ENCODE data around the gene PTGIS.
"Not testable (repeated sequence)": the region's sequence is repeated elsewhere in the genome, so short reads cannot be mapped to it uniquely, and the experiment has no call there.

The PTGIS gene

DNA sequence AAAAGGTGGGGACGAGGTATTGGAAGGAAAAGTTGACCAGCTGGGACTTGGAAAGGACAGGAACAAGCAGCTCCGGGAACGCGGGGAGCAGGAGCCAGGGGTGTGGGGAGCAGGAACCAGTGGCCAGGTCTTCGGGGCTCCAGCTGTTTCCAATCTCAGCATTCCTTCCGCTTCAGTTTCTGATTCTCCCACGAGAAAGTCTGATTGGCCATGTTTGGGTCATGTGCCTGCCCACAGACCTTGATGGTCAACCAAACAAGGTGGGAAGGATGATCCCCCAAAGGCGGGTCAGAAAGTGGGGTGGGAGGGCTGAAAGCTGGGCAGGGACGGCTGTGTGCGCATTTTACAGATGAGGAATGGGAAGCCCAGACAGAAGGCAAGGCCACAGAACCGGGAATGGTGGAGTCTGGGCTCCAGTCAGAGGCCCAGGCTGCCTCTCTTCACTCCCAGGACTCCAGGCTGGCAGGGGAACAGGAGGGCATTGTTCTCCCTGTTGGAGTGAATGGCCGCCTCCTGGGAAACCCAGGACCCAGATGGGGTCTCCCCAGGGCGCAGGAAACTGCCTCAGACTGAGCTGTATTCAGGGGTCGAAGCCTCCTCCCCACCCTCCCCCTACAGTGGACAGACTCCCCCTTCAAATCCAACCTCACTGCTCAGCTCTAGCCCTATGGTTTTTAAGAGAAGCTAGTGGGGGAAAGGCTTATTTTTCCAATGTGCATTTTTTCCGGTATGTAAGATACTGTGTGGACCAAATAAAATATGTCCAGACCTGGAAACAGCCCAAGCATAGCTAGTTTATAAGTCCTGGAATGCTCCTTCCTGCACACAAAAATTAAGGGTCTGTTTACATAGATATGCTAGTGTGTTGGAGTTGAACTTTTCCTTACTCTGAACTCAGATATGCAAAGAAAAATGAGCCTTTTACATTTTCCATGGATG lies 12.2 kb upstream of the PTGIS start:
- DNase-seq (ENCODE audit: low spot score) = no peak
- no peak for FAIRE-seq

DNA sequence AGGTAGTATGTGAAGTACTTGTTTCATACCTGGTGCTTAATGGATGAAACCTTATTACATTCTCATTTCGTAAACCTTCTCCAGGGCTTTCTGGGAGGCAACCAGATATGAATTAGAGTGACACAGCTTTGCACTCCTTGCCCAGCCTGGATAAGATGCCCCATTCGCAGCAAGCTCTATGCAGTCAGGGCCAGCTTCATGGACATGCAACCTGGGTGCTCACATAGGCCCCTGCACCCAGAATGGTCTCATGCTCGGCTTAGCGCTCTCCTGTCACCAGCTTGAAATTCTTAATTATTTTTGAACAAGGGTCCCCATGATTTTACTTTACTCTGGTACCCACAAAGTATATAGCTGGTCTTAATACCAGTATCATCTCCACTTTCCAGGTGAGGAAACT lies 11.3 kb upstream of the PTGIS start:
- no peak for DNase-seq (ENCODE audit: low spot score)
- FAIRE-seq = no peak

DNA sequence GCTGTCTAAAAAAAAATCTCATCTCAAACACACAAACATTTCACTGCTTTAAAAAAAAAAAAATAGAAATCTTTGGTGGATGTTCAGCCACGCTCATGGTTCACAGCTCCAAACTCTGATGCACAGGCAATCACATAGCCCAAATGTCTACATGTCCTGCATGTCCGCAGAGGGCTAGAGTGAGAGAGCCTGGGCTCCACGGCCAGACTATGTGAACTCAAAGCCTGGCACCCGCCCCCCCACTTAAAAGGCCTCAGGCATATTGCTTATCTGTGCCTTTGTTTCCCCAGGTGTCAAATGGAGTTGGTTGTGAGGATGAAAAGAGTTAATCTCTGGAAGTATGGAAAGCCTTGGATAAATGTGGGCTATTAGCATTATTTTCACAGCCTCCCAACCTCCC lies 10.5 kb upstream of the PTGIS start:
- DNase-seq (ENCODE audit: low spot score) (no peak), FAIRE-seq (no peak)

DNA sequence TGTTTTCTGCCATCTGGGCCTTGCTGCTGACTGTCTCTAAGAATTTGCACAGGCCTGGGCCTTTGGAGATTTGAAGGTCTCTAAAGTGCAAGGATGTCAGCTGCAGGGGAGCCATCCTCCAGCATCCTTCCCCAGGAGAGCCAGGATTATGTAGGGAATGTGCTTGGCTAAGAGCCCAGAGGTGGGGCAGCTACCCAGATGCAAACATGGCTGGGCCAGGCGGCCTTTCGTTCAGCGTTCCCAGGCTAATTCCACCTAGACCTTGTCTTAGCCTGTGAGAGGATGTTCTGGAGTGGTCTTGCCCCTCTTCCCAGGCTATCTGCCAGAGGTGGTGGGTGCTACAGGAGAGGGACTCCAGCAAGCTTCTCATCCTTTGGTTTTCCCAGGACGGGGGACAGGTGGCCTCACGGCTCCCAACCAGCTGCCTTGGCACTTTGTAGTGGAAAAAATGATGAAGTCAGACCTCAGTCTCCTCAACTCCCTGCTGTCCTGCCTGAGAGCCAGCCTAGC lies 7.7 kb upstream of the PTGIS start:
- DNase-seq (ENCODE audit: low spot score) = peak; percentile 86
- FAIRE-seq = no peak

DNA sequence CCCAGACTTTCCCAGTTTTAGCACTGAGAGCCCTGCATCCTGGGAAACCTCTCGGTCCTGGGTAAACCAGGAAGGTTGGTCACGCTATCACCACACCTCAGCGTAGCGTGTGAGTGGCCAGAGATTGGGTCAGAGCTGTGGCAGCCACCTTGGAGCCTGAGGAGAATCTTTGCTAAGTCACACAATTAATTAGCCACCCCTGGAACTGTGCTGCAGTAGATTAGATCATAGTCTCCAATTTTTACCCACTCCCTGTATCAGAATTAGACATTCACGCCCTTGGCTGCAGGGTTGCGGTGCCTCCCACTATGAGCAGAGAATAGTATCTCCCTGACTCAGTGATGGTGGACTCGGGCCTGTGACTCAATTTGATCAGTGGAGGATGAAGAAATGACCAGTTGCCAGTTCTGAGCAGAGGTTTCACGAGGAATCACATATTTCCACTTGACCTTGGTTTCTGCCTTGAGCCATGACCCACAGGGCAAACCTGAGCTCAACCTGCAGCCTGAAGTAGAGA lies 6.0 kb upstream of the PTGIS start:
- no peak for DNase-seq (ENCODE audit: low spot score)
- no peak for FAIRE-seq

DNA sequence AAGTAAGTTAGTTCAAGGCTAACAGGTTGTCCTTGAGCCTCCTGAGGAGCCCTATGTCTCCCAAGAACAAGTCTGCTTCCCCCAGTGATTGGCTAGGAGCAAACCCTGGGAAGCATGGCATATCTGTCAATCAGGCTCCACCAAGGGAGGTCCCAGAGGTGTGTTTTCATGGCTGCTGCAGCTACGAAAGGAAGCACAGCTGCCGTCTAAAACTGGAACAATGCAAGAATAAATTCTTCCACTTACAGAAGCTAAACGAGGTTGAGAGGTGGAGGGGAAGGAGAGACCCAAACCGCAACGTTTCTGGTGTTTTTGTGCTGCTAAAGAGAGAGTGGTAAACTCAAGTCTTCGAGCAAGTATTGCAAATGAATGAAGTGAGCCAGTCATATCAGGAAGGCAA lies 4.9 kb upstream of the PTGIS start:
- DNase-seq (ENCODE audit: low spot score) (no peak), FAIRE-seq (no peak)

DNA sequence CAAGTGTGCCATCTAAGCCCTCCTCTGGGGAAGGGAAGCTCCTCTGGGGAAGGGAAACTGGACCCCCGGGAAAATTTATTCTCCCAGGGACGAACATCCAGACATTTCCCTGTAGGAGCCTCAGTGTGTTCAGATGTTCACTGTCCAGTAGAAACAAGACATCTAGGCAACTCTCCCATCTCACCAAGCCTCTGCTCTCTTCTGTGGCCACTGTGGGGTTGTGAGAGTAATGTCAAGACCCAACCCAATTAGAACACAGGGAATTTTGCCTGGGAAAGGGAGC lies 3.6 kb upstream of the PTGIS start:
- FAIRE-seq (no peak), DNase-seq (ENCODE audit: low spot score) (no peak)

DNA sequence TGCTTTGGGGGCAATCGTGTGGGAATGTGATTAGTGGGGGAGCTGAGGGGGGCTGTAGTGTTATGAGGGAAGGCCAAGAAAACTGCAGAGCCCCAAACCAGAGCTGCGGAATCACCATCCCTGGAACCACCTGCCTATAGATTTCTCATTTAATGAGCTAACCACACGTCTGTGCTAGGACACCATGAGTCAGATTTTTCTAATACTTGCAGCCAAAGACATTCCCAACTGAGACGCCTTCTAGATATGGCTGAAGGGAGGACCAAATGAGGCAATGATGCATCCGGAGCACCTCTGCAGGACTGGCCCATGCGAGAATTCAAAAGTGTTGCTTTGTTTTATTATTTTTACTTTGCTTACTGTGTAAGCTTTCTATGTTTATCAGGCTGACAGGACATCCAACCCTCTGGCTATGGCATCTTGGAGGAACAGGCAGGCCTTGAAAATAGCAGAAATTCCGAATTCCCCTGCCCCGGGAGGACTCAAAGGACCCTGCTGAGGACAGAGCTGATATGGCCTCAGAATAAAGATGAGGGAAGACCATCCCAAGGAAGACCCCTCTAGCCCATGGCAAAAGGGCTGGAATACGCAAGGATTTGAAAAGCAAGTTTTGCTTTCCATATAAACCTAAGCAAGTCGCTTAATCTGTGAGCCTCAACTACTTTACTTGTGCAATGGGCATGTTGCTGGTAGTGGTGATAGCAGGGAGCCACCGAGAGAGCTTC lies 3.1 kb upstream of the PTGIS start:
- FAIRE-seq = no peak
- no peak for DNase-seq (ENCODE audit: low spot score)

DNA sequence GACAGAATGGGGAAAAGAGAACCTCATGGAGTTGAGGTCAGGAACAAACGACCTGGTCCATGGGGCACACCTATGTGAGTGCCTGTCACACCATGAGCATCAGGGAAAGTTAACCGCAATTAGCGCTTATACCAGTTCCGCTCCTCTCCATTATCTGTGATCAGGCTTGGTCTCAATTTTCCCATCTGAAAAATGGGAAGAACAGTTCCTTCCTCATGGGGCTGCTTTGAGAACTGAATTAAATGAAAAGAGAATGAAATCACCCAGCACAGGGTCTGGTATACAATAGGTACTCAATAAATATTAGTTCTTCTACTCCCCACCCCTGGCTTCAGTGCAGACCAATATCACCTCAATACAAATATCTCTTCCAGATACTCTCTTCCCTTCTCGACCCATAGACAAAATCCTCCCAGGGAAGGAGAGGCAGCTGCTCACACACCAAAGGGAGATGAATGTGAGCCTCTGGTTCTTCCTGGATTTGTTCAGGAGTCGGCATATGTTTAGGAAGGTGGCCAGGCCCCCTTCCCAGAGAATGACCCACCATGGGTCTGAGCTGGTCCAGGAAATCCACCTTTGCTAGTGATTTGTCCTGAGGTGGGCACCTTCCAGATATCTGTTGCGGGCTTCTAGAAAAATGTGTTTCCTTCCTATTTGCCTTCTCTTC lies 2.4 kb upstream of the PTGIS start:
- FAIRE-seq = no peak
- no peak for DNase-seq (ENCODE audit: low spot score)

DNA sequence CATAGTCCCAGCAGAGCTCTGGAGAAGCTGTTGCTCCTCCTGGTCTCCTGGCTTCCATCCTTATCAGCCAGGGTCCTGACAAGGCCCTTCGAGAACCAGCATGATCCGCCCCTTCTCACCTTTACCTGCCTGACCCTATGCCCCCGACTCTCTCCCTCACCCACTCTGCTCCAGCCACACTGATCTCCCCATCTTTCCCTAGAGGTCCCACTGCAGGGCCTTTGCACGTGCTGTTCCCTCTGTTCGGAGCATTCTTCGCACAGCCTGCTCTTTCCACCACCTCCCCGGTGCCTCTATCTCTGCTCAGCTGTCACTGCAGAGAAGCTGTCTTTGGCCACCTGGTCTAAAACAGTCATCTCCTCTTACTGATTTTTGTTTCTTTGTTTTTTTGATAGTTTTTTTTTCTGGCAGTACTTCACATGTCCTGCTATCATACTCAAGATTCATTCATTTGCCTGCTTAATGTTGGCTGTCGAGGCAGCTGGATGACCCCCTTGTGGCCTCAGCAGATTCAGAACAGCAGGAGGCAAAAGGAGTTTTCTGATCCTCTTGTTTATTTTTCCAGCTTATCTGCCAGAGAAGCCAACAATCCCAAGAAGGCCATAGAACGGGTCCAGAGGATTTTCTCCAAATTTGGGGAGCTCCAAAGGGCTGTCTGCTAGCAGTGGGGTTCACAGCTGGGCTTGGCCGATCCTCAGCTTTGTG lies 1.6 kb upstream of the PTGIS start:
- DNase-seq (ENCODE audit: low spot score) (no peak), FAIRE-seq (no peak)

DNA sequence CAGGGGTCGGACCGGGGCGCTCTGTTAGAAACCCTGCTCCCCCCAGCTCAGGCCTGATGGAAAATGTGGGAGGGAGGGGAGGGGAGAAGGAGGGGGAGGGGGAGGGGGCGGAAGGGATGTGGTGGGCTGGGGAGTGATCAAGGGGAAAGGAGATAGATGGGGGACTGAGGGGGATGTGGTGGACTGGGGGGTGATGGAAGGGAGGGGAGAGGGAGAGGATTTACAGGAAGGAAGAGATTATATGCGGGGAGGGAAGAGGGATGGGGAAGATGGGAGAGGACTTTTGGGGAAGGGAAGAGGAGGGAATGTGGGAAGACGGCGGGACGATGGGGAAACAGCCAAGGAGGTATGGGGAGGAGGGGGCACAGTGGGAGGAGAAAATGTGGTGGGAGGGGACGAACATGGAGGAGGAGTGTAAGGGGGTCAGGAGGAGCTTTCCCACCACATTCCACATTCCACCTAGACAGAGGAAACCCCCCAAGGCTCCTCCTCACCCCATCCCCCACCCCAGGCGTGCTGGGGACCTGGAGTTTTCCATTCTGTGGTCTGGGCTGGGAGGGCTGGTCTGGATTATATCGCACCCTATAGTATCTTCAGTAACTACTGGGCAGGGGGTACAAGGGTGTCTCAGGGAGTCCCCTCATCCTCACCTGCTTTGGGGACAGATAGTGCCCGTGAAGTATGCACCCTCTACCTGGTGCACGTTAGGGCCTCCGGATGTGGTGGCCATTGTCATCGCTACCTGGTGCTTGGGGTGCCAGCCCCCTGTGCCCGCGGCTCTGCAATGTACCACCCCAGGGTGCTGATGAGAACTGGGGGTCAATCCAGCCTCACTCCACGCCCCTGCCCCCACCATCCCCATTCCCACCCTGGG lies 578 bp upstream of the PTGIS start:
- DNase-seq (ENCODE audit: low spot score) (no peak), FAIRE-seq (no peak)

DNA sequence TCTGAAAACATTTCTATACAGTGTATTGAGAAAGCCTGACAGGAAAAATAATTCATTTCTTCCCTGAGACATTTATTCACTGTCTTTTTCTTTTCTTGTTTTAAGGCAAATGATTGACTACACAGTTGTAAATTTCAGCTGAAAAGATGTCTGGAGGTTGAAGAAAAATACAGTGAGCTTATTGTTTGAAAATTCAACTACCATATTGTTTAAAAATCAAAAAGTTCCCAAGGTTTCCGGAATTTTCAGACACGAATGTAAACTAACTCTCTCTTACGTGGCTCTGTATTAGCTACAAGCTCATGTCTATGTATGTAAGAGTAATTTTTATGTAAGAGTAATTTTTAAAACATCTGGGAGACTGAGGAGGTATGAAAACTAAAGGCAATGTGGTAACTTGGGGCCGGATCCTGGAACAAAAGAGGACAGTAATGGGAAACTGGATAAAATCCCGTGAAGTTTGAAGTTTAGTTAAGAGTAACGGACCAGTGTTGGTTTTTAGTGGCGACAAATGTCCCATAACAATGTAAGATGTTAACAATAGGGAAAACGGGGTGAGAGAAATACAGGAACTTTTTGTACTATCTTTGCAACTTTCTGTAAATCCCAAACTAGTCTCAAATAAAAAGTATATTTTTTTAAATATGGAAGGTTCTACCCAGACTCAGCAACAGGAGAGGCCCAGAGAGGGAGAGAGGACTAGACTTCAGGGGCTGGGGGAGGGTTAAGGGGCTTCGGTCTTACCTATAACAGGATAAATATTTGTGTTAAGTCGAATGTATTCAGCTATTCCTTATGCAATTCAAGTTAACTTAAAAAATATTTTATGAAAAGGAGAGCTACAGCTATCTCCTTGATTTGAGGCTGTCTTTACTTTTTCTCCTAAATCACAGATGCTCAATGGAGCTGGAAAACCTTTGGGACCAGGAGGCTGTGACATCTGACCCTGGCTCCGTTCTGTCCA lies 1.3 kb downstream of the PTGIS start:
- FAIRE-seq (no peak), DNase-seq (ENCODE audit: low spot score) (no peak)

DNA sequence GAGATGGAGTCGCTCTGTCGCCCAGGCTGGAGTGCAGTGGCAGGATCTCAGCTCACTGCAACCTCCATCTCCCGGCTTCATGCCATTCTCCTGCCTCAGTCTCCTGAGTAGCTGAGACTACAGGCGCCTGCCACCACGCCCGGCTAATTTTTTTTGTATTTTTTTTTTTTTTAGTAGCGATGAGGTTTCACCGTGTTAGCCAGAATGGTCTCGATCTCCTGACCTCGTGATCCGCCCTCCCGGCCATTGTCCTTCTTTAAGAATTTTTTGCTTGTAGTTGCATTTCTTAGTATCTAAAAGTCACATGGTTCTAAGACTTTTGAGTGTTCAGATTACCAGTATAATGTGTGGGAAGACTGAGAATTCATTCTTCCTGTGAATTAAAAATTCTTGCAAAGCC lies 2.9 kb downstream of the PTGIS start:
- FAIRE-seq; DNase-seq (ENCODE audit: low spot score): not testable (repeated sequence)

DNA sequence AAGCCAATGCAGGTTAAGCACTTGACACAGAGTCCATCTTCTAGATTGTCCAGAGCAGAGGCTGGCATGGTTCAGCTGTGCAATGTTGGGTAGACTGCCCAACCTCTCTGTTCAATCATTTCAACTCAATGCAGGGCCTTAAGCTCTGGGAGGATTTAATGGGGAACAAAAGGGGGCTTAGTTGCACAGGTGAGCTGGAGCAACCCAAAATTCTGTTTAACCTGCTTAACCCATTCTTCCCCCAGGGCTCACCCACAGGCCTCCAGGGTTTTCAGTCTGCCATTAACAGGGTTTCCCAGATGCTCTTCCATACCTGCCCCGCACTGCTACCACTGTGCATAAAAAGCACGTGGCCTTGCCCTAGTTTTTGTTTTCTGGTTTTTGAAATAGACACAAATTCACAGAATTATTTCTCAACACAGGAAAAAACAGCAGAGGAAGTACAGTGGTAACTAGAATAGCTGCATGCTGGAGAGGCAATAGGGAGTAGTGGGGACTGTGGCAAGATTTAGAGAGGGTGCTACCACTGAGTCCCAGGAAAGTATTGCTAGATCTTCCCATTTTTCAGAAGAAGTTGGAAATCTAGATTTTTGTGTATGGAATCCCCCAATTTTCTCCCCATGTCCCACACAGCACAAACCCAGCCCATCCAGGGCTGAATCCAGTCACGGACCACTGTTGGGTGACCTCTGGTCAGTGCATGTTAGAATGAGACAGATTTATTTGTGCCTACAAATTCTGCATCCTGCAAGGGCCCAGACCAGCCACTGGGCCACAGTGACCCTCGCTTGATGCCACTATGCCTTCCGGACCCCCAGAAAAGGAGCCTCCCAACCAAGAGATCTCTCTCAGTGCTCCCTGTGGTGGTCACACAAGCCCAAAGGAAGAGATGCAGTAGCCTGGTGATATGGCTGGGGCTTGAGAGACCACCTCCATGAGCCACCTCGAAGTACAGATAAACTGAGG lies 4.6 kb downstream of the PTGIS start:
- DNase-seq (ENCODE audit: low spot score) (no peak), FAIRE-seq (no peak)

DNA sequence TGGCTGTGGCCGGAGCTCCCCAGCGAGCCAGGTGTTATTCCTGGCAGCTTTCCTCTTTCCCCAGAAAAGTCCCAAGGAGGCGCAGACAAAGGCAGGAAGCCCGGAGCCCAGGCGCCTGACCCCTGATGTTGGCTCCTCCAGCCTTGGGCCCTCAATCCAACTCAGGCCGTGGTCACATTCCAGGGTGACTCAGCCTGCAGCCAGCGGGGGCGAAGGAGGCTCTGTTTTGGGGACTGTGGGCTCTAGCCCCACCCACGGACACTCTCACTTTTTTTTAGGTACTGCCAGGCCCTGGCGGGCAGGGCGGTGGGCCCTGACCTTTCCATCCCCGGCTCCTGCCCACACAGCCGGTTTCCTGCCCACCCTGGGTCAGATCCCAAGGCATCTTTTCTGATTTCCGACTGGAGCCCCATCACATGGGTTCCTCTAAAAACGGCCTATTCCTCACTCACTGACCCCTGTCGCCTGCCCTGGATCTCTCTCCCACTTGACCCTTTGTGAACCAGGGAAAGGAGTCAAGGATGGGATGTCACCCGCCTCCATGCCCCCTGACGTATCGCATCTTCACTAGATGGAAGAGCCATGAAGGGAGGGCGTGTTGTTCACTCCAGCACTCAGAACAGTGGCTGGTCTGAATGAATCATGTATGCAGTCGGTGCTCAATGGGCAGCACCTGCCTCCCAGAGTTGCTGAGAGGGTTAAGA lies 5.5 kb downstream of the PTGIS start:
- FAIRE-seq = no peak
- DNase-seq (ENCODE audit: low spot score) = peak; percentile 96

DNA sequence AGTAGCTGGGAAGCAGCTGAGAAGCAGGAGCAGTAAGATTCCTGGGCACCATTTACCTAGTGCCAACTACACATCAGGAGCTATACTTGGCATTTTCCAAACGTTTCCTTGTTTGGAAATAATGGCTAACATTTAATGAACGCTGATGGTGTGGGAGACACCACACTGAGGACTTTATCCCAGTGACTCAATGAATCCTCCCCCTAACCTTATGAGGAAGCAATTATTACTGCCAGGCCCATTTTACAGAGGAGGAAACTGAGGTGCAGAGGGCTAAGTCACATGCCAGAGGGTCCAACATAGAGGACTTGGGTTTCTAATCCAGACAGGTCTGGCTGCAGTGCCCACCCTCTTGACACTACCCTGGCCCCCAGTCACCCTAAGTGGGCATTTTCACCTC lies 6.1 kb downstream of the PTGIS start:
- no peak for FAIRE-seq
- DNase-seq (ENCODE audit: low spot score) = no peak

DNA sequence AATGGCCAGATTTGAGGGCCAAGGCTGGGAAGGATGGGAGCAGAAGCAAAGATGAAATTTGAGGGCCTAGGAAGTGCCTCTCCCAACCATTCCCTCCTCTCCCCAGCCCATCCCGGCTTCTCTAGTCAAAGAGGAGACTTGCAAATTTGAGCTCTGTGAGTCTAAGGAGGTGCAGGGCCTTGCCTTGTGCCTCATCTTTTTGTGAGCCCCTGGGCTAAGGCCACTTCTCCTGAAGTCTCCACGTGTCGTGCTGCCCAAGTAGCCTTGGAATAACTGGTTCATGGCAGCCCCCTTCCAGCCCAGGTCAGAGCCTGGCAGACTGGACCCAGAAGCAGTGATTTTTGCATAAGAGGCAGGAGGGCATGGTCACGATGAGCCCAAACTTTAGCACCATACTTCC lies 6.7 kb downstream of the PTGIS start:
- DNase-seq (ENCODE audit: low spot score) = no peak
- no peak for FAIRE-seq
